SIG-M5 (cell line): ENCODE measurements around the gene SLC66A1.
A peak's percentile ranks its signal among the peaks of the same experiment; 100 is the strongest.

Experiments used
- DNase-seq: peaks from one replicate; lab custom pipeline; 2025; lab: John Stamatoyannopoulos, UW

Gene SLC66A1

DNA sequence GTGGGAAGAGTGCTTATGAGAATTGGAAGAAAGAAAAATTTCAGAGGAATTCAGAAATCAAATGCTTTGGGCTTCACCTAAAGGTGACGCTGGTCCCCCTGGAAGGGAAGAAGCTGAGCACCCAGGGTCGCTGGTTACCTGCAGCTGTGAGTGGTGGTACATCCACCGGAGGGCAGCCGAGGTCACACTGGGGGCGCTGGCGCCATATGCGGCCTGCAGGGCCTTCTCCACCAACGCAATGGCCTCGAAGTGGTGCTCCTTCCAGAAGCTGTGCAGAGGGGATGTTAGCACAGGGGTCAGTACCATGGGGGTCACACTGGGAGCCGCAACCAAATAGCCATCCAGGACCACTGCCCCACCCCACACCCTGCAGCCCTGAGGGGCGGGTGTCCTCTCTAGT, 6.2 kb upstream of the SLC66A1 start:
- no peak for DNase-seq

DNA sequence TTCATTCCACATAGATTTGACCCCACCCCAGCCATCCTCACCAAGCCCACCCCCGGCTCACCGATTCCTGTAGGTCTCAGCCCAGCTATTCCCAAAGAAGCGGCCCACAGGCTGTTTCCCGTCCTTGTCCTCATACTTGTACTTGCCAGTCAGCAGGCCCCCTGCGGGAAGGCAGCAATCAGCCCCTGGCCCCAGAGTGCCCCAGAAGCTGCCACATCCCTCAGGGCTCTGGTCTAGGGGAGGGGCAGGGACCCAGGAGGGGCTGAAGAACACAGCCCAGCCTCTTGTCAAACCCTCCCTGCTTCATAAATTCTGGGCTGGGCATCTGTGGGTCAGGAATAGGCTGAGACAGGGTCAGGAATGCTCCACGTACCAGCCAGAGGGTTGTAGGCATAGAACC, 5.2 kb upstream of the SLC66A1 start:
- DNase-seq = no peak

DNA sequence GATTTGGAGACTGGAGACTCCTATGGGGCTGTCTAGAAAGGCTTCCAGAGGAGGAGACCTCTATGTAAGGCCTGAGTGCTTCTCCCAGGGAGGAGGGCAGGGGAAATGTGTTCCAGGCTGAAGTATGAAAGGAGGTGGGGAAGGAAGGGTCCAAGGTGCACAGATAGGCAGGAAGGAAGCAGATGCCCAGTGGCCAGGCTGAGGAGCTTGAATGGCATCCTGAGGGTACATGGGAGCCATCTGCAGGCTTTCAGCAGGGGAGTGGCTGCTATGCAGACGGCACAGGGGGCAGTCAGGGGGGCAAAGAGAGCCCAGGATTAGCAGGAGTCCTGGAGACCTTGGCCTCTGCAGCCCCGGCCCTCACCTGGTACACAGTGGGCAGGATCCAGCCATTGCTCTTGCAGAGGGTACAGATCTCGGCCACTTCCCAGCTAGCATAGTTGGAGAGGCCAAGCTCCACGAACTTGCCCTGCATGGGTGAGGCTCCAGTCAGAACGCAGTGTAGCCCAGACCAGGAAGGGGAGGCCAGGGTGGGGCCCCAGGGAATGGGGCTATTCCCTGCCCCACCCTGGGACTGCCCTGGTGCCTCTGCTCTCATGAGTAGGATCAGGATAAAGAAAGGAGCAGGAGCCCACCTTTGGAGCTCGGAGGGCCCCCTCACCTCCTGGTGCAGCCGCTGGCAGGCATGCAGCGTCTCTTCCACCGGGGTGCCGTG, 4.2 kb upstream of the SLC66A1 start:
- no peak for DNase-seq

DNA sequence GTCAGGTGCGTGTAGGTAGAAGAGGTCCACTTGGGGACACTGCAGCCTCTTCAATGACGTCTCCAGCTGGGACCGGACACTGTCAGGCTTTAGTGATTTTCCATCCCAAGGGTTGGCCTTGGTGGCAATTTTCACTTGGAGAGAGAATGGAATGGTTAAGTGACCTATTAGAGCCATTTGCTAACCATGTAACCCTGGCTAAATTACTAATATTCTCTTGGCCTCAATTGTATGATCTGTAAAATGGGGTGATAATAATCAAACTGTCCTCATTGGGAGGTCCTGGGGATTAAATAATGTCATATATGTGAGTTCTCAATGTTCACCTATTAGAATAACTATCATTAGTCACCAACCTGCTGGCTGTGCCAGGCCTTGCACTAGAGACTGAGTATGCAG, 3.6 kb upstream of the SLC66A1 start:
- no peak for DNase-seq

DNA sequence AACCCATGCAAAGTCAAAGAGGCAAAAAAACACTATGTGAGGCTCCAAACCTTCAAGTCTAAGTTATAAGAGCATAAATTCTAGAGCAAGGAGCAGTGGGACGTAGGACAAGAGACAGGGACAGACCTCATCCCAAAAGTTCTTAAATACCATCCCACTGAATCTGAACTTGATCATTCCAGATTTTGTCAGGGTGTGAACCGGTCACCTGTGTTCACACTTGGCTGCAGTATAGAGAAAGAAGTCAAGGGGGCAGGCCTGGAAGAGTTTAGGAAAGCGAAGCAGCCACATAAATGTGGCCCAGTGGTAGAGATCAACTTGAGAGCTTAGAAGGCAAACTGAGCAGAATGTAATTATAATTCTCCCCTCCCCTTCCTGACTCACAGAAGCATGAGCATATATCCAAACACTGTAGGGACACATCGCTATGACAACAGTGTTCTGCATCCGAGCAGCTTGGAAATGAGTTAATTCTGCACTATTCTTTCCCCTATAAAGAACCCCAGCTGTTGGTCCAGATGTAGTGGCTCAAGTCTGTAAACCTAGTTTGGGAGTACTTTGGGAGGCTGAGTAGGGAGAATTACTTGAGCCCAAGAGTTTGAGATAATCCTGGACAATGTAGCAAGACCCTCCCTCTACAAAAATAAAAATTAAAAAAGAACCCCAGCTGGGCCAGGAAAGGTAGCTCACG, 2.9 kb upstream of the SLC66A1 start:
- DNase-seq = no peak

DNA sequence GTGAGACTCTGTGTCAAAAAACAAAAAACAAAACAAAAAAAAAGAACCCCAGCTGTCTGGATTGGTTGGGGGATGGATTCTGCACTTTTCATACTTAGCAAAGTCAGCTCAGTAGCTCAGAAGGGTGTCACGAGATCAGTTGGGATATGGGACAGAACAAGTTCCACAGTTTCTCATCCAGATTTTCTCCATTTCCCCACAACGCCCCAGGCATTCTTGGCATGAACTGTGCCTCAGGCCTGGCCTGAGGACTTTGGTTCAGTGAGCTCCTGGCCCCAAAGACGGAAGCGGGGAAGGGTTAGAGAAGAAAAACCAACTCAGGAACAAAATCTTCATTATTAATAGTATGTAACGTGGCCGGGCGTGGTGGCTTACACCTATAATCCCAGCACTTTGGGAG, 2.1 kb upstream of the SLC66A1 start:
- DNase-seq = no peak

DNA sequence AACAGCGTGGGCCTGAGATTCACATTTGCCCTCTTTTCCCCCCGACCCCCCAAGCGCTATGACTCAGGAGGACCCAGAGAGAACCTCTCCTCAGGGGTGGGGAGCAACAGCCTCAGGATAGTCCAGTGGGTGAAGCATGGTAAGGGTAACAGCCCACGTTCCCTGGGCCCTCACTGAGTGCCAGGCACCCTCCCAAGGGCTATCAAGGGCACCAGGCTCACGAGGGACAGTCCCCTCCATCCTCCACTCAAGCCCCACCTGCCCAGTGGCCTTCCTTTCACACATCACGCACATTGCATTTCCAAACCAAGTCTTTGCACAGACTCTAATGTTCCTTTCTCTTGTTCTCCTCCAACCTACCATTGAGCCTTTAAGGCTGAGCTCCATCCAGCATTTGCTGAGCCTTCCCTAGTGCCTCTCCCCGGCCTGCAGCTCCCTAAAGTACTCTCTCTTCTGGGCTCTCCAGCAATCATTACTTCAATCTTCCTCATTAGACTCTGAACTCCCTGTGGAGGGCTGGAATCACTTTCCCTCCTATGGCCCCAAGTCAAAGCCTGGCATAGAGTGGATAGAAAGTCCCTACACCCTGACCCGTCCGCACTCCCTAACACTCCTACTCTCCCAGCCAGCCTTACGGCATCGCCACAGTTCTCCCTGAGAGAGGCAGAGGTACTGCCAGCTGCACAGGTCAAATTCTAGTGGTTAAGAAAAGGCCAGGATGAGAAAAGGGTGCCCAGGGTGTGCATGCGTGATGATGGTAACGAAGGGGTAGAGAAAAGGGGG, 1.2 kb upstream of the SLC66A1 start:
- DNase-seq = no peak

DNA sequence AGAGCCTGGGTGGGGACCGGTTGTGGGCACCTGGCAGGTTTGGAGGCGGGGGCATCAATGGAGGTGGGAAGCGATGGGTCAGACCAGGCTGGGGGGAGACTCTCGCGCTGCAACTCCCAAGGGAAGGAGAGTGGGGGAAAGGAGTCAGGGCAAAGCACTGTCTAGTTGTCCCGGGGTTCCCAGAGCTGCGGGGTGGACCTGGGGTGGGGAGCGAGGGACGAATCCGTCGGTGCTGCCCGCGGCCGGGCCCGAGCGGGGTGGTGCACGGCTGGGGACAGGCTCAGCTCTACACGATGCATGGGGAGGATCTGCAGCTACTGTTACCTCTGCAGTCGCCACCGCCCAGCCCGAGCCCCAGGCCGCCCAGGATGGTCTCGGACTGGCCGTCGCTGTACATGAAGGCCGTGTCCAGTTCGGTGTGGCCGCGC, 609 bp upstream of the SLC66A1 start:
- DNase-seq = no peak

DNA sequence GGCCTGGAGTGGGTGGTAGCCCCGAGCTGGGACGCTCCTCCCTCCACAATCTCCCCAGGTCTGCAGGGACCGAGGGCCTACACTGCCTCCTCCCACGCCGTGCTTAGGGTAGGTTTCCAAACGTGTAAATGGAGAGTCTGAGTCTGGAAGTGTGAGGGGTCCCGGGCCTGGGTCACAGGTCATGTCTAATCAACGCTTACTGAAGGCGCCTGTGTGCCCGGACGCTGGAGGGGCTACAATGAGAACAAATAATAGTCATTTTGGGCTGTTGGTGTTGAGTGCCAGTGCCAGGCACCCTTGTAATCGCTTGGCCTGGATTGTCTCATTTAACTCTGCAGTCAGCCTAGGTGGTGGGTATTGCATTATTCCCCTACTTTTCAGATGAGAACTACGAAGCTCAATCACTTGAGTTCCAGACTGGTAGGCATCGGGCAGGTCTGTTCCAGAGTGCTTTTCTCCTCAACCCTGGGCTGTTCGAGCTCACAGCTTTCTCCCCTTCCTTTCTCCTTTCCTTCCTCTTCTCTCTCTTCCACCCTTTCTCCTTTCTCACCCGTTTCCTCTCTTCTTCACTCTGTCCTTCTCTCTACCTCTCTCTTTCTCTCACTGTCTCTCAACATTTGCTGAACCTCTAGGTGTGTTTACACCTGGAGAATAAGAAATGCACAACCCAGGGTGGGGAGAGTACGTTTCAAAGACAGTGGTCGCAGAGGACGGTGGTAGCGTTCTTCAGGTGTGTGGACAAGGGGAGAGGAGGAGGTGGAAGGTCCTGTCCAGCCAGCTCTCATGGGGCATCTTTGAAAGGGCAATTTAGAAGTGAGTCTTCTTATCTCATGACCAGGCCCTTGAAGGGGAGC, 883 bp downstream of the SLC66A1 start:
- no peak for DNase-seq

DNA sequence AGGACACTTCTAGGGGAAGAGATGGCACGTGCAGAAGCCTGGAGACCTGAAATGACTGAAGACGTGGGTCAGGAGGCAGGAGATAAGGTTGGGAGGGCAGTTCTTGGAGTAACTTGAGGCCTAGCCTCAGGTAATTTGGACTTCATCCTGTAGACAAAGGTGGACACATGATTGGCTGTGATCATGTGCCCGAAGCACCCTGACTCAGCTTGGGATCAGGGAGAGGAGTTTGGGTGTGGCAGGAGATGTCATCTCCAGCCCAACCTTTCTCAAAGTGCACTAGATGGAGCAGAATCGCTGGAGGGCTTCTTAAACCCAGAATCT, 1.5 kb downstream of the SLC66A1 start:
- DNase-seq = no peak

DNA sequence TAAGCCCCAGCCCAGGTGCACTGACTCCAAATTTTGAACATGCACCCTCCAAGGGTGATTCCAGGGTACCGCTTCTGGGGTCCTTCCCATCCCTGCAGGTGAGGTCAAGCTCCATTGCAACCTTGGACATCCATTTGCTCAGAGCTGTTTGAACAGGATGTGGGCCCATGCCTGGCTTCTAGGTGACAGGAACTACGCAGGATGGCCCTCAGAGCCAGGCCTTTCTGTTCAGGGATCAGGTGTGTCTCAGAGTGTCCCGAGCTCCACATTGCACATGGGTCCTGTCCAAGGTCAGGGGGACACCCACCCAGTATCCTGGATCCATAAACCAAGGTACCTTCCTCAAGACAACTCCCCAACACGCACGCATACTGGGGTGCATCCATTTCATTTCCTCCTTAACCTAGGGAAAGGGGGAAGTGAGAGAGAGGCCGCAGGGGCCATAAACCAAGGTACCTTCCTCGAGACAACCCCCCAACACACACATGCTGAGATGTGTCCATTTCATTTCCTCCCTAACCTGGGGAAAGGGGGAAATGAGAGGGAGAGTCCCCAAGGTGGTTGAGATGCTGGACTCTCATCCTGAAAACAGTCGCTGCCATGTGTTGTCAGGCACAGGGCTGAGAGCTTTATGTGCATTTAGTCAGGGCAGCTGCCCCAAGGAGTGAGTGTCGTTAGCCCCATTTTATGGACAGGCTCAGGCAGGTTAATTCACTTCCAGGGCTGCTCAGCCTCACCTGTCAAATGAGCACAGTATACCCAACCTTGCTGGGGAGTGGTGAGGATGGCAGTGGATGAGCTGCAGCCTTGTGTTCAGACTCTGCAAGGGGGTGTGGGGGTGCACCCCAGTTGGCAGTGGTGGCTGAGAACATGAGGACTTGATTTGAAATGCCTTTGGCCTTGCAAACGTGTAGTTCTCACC, 2.1 kb downstream of the SLC66A1 start:
- no peak for DNase-seq

DNA sequence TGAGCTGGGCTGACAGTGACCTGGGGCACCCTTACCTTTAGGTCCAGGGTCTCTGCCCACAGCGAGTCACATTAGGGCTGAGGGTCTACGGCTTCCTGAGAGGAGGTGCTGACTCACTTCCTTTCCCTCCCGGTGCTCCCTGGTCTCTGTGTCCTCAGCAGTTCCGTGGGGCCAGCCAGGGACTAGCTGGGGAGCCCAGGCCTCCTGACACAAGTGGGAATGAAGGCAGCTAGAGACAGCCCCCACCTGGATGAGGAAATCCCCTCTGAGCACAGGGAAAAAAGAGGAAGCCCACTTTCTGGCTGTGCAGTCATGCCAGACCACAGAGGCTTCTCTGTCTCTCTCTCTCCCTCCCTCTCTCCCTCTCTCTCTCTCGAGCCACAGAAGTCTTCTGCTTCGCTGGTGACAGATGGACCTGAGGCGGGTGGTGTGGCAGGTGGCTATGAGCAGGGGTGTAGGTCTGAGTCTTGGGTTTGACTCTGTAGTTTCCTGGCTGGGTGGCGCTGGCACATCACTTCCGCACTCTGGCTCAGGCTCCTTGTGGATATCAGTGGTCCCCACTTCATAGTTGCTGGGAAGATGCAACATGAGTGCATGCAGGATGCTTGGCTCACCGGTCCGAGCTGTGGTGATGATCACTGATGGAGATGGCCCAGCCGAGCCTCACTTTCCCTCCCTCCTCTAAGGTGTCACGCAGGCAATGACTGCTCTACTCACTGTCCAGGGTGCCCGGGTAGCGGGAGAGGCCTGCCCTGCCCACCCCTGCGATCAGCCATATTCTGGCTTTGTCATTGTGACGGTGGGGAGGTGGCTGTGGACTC, 3.5 kb downstream of the SLC66A1 start:
- DNase-seq = peak; percentile 44

DNA sequence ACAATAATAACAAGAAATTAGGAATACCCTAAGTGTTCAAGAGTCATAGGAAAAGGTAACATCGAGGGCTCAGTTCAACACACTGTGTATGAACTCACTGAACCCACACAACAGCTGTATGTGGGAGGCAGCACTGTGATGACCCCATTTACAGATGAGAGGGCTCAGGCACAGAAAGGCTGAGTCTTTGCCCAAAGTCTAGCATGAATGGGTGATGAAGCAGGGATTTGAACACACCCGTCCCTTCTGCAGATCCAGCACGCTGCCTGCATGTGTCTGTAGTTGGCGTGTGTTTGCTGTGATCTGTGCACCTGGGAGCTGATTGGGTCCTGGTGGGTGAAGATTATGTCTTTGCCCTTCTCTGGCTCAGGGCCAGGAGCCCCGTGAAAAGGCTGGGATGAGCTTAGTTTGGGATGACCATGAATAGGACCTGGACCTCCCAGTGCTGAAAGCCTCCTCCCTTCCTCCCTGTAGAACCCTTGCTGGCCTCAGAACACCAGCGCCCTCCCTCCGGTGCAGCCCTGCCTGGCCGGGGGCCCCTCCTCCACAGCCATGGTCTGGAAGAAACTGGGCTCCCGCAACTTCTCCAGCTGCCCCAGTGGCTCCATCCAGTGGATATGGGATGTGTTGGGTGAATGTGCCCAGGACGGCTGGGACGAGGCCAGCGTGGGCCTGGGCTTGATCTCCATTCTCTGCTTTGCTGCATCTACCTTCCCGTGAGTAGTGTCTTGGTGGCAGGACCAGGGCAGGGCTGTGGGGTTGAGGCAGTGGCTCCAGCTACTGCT, 5.2 kb downstream of the SLC66A1 start:
- DNase-seq = no peak

DNA sequence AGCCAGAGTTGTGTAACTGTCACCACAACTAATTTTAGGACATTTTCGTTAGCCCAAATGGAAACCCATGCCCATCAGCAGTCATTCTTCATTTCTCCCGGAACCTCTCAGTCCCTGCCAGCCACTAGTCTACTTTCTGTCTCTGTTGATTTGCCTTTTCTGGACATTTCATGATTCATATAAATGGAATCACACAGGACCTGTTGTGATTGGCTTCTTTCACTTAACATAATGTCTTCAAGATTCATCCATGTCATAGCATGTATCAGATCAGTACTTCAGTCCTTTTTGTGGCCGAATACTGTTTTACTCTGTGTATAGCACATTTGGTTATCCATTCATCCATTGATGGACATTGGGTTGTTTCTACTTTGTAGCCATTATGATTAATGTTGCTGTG, 7.1 kb downstream of the SLC66A1 start:
- peak; percentile 37 for DNase-seq

DNA sequence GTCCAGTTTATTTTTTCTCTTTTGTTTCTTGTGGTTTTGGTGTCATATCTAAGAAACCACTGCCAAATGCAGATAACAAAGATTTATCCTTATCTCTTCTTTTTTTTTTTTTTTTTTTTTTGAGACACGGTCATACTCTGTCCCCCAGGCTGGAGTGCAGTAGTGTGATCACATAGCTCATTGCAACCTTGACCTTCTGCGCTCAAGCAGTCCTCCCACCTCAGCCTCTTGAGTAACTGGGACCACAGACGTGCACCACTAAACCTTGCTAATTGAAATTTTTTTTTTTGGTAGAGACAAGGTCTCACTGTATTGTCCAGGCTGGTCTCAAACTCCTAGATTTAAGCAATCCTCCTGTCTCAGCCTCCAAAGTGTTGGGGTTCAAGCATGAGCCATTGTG, 8.9 kb downstream of the SLC66A1 start:
- DNase-seq = no peak

DNA sequence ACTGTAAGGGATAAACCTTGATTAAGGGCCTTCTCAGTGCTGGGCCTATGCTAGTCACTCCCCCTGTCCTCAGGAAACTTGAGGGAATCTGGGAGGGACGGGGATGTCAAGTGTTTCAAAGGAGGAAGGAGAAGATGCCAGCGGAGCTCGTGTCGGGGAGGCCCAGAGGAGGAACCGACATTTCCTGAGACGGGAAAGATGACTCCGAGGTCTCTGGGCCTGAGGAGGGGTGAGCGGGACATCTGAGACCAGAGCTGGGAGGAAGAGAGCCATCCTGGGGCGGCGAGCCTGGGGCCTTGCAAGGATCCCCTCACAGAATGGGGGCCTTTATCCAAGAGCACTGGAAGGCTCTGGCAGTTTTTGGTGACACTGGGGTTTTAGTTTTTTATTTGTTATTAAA, 10.4 kb downstream of the SLC66A1 start:
- no peak for DNase-seq

DNA sequence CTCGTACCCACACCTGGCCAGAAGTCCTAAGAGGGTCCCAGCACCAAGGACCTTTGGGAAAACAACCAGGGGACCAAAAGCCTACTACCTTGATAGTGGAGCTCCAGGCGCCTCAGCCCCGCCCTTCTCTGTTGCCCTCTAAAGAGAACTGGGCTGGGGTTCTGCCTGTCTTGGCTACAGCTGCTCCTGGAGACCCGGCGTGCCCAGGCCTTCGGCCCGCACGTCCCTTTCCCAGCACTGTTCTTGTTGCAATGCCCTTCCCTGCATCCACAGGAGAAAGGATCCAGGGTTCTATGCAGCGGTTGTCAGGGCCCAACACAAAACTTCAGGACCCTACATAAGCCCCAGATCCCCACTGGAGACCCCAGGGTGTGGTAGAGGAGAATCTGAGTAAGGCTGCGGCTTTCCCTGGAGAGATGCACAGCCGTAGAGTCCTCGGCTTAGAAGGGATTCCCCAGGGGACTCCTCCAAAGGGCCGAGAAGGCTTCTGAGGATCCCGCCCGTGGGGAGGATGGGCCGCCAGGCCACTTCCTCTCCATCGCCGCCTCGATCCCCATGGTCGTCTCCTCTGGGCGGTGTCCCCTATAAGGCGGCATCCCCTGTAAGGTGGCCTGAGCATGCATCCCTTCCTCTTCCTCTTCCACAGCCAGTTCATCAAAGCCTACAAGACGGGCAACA, 12.0 kb downstream of the SLC66A1 start:
- DNase-seq = no peak

DNA sequence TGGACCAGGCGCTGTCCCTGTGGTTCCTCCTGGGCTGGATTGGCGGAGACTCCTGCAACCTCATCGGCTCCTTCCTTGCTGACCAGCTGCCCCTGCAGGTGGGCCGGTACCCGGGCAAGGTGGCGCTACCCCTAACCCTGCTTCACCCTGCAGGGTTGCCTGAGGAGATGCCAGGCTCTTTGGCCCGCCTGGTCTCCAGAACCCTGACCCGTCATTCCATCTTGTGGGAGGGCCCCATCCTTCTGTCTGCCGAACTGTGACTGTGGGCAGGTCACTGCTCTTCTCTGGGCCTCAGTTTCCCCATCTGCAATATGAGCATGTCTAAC, 12.5 kb downstream of the SLC66A1 start:
- DNase-seq = no peak

DNA sequence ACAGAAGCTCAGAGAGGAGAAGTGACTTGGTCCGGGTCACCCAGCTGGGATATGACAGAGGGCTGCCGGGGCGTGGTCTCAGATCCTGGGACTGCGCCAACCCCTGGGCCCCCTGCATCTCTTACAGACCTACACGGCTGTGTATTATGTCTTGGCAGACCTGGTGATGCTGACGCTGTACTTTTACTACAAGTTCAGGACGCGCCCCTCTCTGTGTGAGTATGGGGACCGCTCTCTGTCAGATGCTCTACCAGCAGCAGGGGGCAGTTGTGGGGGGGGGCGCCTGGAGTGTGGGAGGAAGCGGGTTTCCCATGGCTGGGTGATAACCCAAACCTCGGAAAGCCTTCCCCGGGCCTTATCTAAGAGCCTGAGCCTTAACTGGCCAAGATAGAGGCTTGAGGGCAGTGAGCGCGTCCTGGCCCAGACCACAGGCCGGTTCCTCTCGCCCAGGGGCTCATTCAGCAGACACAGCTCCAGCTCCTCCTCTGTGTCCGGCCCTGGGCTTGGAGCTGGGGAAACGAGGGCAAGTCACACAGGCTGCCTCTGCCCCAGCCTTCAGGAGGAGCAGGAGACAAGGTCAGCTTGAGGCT, 13.3 kb downstream of the SLC66A1 start:
- DNase-seq = no peak
